Stimulated activated CD8-positive, alpha-beta memory T cell treated with anti-CD3 and anti-CD28 coated beads, Interleukin-7, amount 100 ng/mL, for 1 hour (primary cell): ENCODE measurements around the gene RBM6.
"Not testable (repeated sequence)": the region's sequence is repeated elsewhere in the genome, so short reads cannot be mapped to it uniquely, and the experiment has no call there.

ENCODE experiments used
- DNase-seq, 2 donors: peaks; one replicate each; pipeline ENCODE4 v3.0.0-alpha.2; 2020; ENCODE audit warnings: low read depth in 2 of 2

RBM6 gene

DNA sequence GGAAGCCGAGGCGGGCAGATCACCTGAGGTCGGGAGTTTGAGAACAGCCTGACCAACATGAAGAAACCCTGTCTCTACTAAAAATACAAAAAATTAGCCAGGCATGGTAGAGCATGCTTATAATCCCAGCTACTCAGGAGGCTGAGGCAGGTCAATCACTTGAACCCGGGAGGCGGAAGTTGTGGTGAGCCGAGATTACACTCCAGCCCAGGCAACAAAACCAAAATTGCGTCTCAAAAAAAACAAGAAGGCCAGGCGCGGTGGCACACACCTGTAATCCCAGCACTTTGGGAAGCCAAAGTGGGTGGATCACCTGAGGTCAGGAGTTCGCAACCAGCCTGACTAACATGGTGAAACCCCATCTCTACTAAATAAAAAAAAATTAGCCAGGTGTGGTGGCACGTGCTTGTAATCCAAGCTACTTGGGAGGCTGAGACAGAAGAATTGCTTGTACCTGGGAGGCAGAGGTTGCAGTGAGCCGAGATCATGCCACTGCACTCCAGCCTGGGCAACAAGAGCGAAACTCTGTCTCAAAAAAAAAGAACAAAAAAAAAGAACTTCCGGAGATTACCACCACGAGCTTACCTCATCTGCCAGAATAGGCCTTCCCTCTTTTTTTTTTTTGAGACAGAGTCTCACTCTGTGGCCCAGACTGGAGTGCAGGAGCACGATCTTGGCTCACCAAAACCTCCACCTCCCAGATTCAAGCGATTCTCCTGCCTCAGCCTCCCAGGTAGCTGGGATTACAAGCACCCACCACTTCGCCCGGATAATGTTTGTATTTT lies 22.0 kb upstream of the RBM6 start:
- not testable (repeated sequence) for DNase-seq

- DNase-seq = no peak
Measured at GRCh38 chr3:49924683-49925082, 15.3 kb upstream of the RBM6 start.

GRCh38 chr3:49925485-49925884 lies 14.5 kb upstream of the RBM6 start:
- no peak for DNase-seq

DNA sequence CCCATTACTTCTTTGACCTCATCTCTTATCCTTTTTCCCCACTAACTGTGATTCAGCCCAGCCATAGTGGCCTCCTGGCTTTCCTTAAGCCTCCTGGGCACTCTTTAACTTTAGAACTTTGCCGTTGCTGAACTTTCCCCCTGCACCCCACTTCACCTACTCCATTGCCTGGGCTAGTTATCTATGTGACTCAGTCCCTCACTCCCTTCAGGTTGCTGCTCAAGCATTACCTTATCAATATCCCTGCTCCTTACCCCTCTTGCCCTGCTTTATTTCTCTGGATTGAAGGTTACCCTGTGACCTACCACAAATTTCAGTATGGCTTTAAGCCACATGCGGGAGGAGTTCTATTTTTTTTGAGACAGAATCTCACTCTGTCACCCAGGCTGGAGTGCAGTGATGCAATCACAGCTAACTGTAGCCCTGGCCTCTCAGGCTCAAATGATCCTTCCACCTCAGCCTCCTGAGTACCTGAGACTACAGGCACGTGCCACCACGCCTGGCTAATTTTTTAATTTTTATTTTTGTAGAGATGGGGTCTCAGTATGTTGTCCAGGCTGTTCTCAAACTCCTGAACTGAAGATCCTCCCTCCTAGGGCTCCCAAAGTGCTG lies 13.7 kb upstream of the RBM6 start:
- no peak for DNase-seq

GRCh38 chr3:49927798-49928197 lies 12.2 kb upstream of the RBM6 start:
- DNase-seq = no peak

- DNase-seq = no peak
Measured at GRCh38 chr3:49928481-49929017, 11.4 kb upstream of the RBM6 start.

DNA sequence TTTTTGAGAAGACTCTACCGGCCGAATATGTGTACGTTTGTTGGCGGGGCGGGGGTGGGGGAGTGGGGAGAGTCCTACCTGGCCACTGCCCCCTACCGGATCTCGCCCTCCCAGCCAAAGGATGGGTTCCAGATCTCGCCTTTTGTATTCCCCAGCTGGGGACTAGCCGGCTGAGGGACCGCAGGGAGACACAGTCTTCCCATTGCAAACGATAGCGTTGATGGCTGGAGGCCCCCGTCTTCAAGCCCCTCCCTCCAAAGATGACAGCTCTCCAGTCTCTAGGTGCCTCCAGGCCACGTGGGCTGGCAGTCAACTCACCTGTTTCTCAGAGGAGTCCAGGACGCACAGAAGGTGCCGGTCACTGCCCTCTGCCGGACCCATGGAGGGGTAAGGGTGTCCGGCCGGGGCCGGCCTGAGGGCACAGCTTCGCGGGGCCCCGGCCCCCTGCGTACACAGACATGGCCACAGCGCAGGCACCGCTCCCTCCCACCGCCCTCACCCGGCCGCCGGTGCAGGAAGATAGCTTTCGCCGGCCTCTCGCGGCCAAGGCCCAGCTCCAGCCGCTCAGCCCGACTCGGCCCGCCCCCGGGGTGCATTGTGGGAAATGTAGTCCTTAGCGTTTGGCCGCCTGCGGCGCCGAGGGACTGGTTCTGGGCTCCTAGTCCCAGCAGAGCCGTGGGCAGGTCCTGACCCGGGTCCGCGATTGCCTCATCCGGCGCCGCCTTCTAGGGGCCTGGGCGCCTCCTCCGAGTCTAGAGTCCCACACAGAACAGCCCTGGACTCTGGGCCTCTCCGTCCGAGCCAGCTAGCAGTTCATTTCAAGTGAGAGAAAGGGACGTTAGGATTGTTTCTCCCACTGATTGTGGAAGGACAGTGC lies 10.4 kb upstream of the RBM6 start, which contains the start of gene MON1A:
TSS of gene MON1A (minus strand) at position 521 of the 877 bp plus-strand sequence. CDS start 16,465 bp downstream, outside the sequence.
- peak; percentile 66 to 70 for DNase-seq

GRCh38 chr3:49930168-49930690 lies 9.7 kb upstream of the RBM6 start:
- DNase-seq = no peak

- DNase-seq = no peak
Measured at GRCh38 chr3:49930922-49931321, 9.0 kb upstream of the RBM6 start.

DNA sequence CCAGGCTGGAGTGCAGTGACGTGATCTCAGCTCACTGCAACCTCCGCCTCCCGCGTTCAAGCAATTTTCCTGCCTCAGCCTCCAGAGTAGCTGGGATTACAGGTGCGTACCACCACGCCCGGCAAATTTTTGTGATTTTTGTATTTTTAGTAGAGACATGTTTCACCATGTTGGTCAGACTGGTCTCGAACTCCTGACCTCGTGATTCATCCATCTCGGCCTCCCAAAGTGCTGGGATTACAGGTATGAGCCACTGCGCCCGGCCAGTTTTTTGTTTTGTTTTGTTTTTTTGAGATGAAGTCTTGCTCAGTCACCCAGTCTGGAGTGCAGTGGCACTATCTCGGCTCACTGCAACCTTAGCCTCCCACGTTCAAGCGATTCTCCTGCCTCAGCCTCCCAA lies 7.7 kb upstream of the RBM6 start:
- DNase-seq = not testable (repeated sequence)

- DNase-seq = no peak
Measured at GRCh38 chr3:49937090-49937489, 2.9 kb upstream of the RBM6 start.

DNA sequence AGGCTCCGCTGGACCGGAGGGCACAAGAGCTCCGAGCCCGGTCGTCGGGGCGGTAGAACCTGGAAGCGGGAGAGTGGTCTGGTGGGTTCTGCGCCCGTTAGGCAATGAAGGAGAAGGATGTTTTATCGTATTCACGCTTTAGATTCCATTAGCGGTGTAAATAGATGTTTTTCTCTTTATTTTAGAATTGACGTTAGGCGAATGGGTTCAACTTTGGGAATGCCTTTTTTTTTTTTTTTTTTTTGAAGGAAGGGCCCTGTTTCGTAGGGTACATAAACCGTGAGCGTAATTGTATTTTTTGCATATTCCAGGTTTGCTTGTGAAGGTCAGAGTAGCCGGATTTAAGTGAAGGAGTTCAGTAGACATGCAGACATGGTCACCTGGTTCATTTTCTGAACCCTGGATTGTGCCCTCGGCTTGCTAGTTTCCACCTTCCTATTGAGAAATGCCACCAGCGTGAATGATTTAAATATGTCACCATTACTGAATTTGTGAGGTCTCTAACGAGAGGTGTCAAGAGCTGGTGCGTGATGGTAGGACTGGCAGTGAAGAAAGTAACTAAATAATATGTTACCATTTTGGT lies 808 bp downstream of the RBM6 start:
- no peak for DNase-seq

DNA sequence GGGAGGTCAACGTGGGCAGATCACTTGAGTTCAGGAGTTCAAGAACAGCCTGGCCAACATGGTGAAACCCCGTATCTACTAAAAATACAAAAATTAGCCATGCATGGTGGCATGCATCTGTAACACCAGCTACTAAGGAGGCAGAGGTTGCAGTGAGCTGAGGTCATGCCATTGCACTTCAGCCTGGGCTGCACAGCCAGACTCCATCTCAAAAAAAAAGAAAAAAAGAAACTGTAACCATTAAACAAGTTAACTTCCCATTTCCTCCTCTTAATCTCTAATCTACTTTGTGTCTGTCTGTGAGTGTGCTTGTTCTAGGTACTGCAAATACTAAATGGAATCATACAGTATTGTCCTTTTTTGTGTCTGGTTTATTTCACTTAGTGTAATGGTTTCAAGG lies 2.7 kb downstream of the RBM6 start:
- no peak for DNase-seq

GRCh38 chr3:49952924-49953323 lies 13.0 kb downstream of the RBM6 start:
- DNase-seq = no peak

GRCh38 chr3:49955636-49956035 lies 15.7 kb downstream of the RBM6 start:
- no peak for DNase-seq

GRCh38 chr3:49966233-49966942 lies 26.4 kb downstream of the RBM6 start:
- no peak for DNase-seq

DNA sequence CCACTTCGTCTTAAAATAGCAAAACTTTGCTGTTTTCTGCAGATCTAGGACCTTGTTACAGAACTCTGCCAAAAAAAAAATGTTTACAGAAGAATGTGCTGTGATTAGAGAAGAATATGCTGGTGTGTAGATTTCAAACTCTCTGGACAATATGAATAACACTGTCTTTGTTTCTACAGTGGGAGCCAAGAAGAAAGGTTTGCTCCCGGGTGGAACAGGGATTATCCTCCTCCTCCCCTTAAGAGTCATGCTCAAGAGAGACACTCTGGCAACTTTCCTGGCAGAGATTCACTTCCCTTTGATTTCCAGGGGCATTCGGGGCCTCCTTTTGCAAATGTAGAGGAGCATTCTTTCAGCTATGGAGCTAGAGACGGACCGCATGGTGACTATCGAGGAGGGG lies 27.3 kb downstream of the RBM6 start:
- DNase-seq = no peak

DNA sequence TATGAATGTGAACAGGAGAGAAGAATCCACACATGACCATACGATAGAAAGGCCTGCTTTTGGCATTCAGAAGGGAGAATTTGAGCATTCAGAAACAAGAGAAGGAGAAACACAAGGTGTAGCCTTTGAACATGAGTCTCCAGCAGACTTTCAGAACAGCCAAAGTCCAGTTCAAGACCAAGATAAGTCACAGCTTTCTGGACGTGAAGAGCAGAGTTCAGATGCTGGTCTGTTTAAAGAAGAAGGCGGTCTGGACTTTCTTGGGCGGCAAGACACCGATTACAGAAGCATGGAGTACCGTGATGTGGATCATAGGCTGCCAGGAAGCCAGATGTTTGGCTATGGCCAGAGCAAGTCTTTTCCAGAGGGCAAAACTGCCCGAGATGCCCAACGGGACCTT lies 28.4 kb downstream of the RBM6 start:
- DNase-seq = no peak

DNA sequence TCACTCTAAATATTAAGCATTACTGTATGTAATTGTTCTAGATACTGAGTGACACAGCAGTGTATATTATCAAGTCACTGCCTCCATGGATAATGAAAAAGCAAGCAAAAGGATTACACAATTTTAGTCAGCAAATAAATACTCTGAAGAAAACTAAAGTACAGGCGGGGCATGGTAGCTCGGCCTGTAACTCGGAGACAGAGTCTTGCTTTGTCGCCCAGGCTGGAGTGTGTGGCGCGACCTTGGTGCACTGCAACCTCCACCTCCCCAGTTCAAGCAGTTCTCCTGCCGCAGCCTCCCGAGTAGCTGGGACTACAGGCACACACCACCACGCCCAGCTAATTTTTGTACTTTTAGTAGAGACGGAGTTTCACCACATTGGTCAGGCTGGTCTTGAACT lies 32.7 kb downstream of the RBM6 start:
- no peak for DNase-seq

GRCh38 chr3:49976942-49977341 lies 37.0 kb downstream of the RBM6 start:
- no peak for DNase-seq

DNA sequence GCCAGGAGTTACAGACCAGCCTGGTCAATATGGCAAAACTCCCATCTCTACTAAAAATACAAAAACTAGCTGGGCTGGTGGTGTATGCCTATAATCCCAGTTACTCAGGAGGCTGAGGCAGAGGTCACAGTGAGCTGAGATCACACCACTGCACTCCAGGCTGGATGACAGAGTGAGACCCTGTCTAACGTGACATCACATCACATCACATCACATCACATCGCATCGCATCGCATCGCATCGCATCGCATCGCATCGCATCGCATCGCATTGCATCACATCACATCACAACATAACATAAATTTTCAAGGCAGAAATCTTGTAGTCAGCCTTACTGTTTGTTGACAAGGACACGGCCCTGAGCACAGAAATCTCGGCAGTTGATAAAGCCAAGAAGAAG lies 44.4 kb downstream of the RBM6 start:
- DNase-seq = no peak
